ENCODE measurements around the gene PINLYP. TPM values are rescaled to one million over a fixed set of nuclear protein-coding genes. Genes with fewer than 3 reads are reported as not detected.
A peak's percentile ranks its signal among the peaks of the same experiment; 100 is the strongest.

Gene PINLYP
- total RNA-seq, 1 experiment from 2014 or later: 3.9 TPM

DNA sequence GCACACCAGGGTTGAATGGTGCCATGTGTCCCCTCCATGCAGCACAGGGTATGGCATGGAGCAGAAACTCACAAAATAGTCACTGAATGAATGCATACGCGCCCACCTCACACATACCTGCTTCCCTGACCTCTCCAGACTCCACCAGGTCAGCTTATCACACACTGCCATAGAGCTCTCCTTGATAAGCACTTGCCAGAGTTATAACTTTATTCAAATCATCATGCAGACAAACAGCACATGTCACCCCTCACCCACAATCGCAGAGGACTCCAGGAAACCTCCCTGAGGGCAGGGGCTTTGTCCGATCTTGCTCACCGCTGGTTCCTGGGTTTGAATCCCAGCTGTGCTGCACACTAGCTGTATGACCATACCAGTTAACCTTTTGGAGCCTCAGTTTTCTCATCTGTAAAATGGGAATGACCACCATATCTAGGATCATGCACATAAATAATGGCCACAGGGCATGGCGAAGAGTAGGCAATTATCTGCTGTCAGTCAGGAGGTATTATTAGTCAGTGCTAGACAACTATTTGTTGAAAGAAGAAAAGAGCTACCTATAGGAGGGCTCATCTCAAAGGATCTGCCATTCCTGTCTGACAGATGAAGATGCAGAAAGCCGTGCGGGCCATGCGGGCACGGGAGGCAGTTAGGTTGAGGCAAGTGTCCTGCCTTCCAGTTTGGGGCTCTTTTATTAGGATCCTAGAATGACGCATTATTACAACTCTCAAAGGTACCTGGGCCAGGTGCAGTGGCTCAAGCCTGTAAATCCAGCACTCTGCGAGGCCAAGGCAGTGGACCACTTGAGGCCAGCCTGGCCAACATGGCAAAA is 14.2 kb upstream of the PINLYP start:
- H3K9me3 ChIP-seq (replicated peaks): no peaks in the 10 kb centered on the region
- no peaks in the 10 kb centered on the region for H3K4me1 ChIP-seq
- DNase-seq: no peak
- H3K4me3 ChIP-seq: no peak overlapping the region
- H3K27me3 ChIP-seq: no peaks in the 10 kb centered on the region
- H3K36me3 ChIP-seq: peaks cover 6% of the 10 kb centered on the region
- H3K27ac ChIP-seq: no peak overlapping the region

DNA sequence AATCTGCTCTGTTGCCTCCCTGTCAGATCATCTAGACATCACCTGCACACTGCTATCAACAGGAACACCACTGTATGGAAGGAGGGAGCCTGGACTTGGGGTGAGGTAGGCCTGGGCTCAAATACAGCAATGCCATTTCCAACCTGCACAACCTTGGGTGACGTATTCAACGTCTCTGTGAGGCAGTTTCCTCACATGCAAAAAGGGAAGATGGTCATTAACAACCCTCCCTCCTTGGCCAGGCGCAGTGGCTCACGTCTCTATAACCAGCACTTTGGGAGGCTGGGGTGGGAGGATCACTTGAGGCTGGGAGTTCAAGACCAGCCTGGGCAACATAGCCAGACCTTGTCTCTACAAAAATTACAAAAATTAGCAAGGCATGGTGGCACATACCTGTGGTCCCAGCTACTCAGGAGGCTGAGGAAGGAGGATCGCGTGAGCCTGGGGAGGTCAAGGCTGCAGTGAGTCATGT is 13.3 kb upstream of the PINLYP start:
- Histone ChIP-seq H3K9me3 (replicated peaks) (no peaks in the 10 kb centered on the region), H3K27ac (no peak overlapping the region), H3K4me3 (no peak overlapping the region), H3K4me1 (no peaks in the 10 kb centered on the region), H3K36me3 (peaks cover 6% of the 10 kb centered on the region), H3K27me3 (no peaks in the 10 kb centered on the region)
- DNase-seq: no peak

DNA sequence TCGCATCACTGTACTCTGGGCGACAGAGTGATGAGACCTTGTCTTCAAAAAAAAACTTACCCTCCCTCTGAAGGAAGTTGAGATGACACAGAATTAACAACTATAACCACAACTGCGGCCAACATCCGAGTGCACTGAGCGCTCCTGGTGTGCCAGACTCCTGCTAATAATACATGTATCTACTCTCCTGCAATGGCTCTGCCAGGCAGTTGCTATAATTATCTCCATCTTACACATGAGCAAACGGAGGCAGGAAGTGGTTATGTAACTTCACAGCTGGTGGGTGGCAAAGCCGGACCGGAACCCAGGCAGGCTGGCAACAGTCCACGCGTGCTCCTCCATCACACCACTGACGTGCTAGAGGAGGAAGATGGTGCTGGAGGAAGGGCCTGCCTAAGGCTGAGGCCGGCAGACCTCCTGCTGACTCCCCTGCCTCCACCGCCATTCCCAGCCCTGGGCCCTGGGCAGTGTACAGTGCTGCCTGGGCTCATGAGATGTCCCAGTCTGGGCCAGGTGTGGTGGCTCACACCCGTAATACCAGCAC is 12.8 kb upstream of the PINLYP start:
- DNase-seq: peak; percentile 30 to 44
- H3K4me3 ChIP-seq: no peak overlapping the region
- no peaks in the 10 kb centered on the region for H3K27me3 ChIP-seq

DNA sequence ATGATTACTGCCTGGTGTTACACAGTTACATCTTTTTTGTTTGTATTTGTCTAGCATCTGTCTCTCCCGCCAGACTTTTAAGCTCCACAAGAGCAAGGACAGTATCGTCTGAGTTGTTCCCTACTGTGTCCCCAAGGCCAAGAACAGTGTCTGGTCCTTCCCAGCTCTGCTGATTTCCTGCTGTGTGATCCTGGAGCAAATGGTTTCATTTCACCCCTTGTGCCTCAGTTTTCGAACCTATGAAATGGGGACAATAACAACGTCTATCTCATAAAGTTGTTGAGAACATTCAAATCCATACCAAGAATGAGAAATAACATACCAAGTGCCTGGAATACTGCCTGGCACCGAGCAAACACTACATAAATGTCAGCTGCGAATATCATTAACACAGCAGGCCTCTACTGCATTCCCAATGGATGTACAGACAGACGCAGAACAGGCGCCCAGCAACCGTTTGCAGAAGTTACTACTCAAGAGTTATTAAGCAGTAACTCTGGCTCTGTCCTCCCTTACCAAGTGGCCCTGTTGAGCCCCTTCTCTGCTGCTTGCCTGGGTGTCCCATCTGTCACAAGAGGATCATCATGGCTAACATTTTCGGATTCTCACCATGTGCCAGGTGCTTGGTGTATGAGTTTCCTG is 11.7 kb upstream of the PINLYP start:
- Histone ChIP-seq H3K27ac (no peak overlapping the region), H3K27me3 (no peaks in the 10 kb centered on the region), H3K36me3 (peaks cover 2% of the 10 kb centered on the region), H3K9me3 (replicated peaks) (no peaks in the 10 kb centered on the region), H3K4me3 (no peak overlapping the region), H3K4me1 (no peaks in the 10 kb centered on the region)
- DNase-seq: no peak

More for the DNA sequence above, 12.8 kb upstream of the PINLYP start:
- Histone ChIP-seq H3K4me1 (no peaks in the 10 kb centered on the region), H3K9me3 (replicated peaks) (no peaks in the 10 kb centered on the region), H3K36me3 (peaks cover 6% of the 10 kb centered on the region), H3K27ac (no peak overlapping the region; the same call in 1 of the 2 replicates)

DNA sequence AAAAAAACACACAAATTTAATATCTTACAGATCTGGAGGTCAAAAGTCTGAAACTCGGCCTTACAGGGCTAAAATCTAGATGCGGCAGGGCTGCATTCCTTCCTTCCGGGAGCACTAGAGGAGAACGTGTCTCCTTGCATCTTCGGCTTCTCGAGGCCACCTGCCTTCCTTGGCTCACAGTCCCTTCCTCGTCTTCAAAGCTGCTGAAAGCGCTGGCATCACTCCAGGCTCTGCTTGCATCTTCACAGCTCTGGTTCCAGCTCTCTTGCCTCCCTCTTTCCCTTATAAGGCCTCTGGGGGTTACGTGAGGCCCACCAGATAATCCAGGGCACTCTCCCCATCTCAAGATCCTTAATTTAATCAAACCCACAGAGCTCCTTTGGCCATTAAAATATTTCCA is 10.8 kb upstream of the PINLYP start:
- no peaks in the 10 kb centered on the region for H3K9me3 ChIP-seq (replicated peaks)
- H3K27me3 ChIP-seq: no peaks in the 10 kb centered on the region
- no peak overlapping the region for H3K27ac ChIP-seq
- H3K4me3 ChIP-seq: no peak overlapping the region
- H3K4me1 ChIP-seq: no peaks in the 10 kb centered on the region
- no peaks in the 10 kb centered on the region for H3K36me3 ChIP-seq
- DNase-seq: no peak

DNA sequence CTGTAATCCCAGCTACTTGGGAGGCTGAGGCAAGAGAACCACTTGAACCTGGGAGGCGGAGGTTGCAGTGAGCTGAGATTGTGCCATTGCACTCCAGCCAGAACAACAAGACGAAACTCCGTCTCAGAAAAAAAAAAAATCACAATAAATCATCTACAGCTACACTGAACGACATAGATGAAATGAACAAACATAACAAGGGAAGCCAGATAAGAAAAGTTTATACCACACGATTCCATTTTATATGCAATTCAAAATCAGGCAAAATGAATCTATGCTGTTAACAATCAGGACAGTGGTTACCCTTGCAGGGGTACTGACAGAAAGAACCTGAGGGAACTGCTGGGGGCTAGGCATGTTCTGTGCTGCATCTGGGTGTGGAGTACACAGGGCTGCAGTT is 5.9 kb upstream of the PINLYP start:
- H3K27me3 ChIP-seq: no peaks in the 10 kb centered on the region
- DNase-seq: no peak
- no peaks in the 10 kb centered on the region for H3K36me3 ChIP-seq
- H3K4me3 ChIP-seq: no peak overlapping the region
- H3K4me1 ChIP-seq: no peaks in the 10 kb centered on the region
- H3K27ac ChIP-seq: no peak overlapping the region
- no peaks in the 10 kb centered on the region for H3K9me3 ChIP-seq (replicated peaks)

DNA sequence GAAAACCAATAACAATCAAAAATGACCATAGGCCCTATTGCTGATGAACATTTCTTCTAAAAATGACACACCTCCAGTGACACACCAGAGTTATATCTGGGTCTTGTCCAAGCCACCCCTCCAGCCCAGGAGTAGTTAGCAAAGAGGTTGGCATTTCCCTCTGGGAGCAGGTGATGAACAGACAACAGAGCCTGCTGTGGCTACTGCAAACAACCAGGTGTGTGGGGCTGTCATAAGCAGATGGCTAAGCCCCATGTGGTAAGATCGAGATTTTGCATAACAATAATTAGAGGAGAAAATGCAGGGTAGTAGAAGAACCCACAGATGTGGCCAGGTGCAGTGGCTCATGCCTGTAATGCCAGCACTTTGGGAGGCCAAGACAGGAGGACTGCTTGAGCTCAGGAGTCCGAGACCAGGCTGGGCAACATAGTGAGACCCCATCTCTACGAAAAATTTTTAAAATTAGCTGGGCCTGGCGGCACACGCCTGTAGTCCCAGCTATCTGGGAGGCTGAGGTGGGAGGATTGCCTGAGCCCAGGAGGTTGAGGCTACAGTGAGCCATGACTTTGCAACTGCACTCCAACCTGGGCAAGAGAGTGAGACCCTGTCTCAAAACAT is 5.3 kb upstream of the PINLYP start:
- no peak overlapping the region for H3K4me3 ChIP-seq
- no peak overlapping the region for H3K27ac ChIP-seq
- H3K9me3 ChIP-seq (replicated peaks): no peaks in the 10 kb centered on the region
- DNase-seq: no peak
- H3K36me3 ChIP-seq: no peaks in the 10 kb centered on the region
- no peaks in the 10 kb centered on the region for H3K27me3 ChIP-seq
- no peaks in the 10 kb centered on the region for H3K4me1 ChIP-seq

DNA sequence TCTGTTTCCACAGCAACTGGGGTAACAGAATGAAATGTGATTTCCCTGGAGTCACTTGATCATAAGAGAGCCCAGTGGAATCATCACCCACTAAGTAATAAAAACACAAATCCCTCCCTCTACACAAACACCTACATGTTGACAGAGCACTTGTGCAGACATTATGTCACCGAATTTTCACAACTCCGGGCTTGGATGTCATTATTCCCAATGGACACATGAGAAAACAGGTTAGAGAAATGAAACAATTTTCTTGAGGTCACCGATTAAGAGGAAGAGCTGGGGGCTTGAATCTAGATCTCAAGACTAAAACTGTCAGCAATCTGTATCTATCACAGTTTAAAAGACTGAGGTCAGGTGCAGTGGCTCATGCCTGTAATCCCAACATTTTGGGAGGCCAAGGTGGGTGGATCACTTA is 3.4 kb upstream of the PINLYP start:
- H3K4me3 ChIP-seq: no peak overlapping the region
- DNase-seq: no peak

DNA sequence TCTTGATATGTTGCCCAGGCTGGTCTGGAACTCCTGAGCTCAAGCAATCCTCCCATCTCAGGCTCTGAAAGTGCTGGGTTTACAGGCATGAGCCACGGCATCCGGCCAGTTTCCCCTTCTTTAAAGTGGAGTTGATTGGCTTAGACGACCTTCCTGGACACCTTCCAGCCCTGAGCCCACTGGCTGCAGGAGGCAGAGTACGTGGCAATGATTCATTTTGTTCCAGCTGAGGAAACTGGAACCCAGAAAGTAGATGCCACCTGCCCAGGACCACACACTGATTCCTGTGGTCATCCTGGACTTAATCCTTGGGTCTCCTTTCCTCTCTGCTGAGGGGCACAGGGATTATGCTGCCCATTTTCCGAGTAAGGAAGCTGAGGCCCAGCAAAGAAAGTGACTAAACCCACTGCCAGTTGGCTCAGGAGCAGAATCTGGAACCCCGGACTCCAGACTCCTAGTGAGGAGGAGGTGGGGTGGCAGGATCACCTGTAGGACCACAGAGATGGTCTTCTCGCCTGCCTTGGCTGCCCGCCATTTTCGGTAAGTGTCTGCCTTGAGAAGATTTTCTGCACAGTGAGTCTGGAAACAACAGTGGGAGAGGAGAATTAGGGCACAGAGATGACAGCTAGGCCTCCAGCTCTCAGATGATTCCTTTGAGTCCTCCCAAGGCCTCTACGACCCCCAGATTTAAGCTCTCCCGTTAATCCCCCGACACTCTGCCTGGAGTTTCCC is 1.0 kb upstream of the PINLYP start:
- peak overlapping the region; percentile 65 for H3K4me3 ChIP-seq
- no peaks in the 10 kb centered on the region for H3K4me1 ChIP-seq
- peak overlapping the region; percentile 51 for H3K27ac ChIP-seq
- H3K9me3 ChIP-seq (replicated peaks): no peaks in the 10 kb centered on the region
- no peaks in the 10 kb centered on the region for H3K27me3 ChIP-seq
- peak; percentile 55 to 59 for DNase-seq
- no peaks in the 10 kb centered on the region for H3K36me3 ChIP-seq

More for the DNA sequence above, 3.4 kb upstream of the PINLYP start:
- no peaks in the 10 kb centered on the region for H3K9me3 ChIP-seq (replicated peaks)
- no peaks in the 10 kb centered on the region for H3K36me3 ChIP-seq
- no peaks in the 10 kb centered on the region for H3K27me3 ChIP-seq
- no peak overlapping the region for H3K27ac ChIP-seq
- no peaks in the 10 kb centered on the region for H3K4me1 ChIP-seq

DNA sequence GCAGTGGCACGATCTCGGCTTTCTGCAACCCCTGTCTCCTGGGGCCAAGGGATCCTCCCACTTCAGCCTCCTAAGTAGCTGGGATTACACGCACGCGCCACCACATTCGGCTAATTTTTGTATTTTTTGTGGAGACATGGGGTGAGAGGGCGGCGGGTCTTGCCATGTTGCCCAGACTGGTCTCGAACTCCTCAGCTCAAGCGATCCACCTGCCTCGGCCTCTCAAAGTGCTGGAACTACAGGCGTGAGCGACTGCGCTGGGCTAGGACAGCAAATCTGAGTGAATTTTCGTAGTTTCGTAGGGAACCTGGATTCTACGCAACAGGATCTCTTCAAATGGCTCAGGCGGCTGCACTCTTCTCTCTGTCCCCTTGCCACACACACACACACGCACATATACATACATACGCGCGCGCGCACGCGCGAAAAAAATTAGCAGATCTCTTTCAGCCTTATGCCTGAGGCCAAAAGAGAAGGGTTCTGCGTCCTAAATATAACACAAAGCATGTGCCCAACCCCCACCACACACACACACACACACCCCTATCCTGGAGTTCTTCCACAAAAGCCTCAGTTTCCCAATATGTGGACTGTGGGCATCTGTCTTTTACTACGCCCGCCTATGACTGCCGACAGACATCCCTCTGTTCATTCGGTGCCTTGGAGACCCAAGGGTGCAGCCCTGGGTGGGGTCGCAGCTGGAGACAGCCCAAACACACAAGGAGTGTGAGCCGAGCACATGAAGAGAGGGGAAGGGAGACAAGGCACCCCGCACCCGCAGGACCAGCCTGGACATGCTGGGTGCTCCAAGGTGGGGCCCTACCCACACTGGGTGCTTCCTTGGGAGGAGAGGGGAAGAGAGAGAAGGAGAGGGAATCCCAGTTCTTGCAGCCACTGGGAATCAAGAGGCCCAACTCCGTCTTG is 616 bp downstream of the PINLYP start:
- H3K27me3 ChIP-seq: no peaks in the 10 kb centered on the region
- no peak for DNase-seq
- H3K9me3 ChIP-seq (replicated peaks): no peaks in the 10 kb centered on the region
- H3K36me3 ChIP-seq: no peaks in the 10 kb centered on the region
- H3K27ac ChIP-seq: no peak overlapping the region
- no peaks in the 10 kb centered on the region for H3K4me1 ChIP-seq
- H3K4me3 ChIP-seq: peak overlapping the region; percentile 65

DNA sequence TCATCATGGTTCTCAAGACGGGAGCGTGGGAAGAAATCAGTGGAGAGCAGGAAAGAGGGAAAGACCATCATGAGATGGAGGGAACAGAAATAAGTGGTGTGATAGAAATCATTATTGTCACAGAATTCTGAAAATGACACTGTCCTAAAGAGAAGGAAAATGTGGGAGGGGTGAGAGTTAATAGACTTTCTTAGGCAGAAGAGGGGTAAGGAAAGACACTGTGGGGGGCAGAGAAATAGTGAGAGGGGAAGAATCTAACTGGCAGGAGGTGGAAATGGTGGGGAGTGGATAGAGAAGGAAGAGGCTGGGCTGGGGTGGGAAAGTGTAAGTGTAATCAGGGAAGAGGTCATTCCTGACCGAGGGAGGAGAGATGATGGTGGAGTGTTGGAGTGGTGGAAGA is 3.2 kb downstream of the PINLYP start:
- Histone ChIP-seq H3K9me3 (replicated peaks) (no peaks in the 10 kb centered on the region), H3K27ac (no peak overlapping the region), H3K36me3 (no peaks in the 10 kb centered on the region), H3K4me1 (no peaks in the 10 kb centered on the region), H3K4me3 (no peak overlapping the region), H3K27me3 (no peaks in the 10 kb centered on the region)
- DNase-seq: no peak

DNA sequence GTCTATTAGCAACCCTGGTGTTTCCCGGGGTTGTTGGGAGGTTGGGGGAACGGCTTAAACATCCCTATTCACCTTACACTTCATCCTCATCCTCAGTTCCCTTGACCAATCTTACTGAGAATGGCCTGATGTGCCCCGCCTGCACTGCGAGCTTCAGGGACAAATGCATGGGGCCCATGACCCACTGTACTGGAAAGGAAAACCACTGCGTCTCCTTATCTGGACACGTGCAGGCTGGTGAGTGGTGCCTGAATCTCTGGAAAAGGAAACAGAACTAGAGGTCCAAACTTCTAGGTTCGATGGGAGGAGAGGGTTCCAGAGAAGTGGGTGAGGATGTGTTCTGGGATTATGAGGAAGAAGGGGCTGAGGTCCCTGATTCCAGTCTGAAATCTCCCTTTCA is 5.9 kb downstream of the PINLYP start:
- no peaks in the 10 kb centered on the region for H3K36me3 ChIP-seq
- no peaks in the 10 kb centered on the region for H3K27me3 ChIP-seq
- no peak overlapping the region; the same call in 1 of the 2 replicates for H3K4me3 ChIP-seq
- H3K9me3 ChIP-seq (replicated peaks): no peaks in the 10 kb centered on the region
- no peak for DNase-seq
- no peaks in the 10 kb centered on the region for H3K4me1 ChIP-seq
- no peak overlapping the region for H3K27ac ChIP-seq

DNA sequence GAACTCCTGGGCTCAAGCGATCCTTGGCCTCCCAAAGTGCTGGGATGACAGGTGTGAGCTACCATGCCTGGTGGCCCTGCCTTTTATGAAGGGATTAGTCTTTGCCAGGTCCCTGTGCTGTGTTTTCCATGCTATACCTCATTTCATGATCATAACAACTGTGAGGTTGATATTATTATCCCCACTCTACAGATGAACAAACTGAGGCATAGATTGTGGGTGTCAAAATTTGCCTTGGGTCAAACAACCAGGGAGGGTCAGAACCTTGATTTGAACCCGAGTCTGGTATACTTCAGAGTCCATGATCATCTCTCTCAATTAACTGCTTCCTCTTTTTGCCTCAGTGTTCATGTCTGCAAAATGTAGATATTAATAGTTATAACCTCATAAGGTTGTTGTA is 6.9 kb downstream of the PINLYP start:
- no peaks in the 10 kb centered on the region for H3K4me1 ChIP-seq
- H3K27me3 ChIP-seq: no peaks in the 10 kb centered on the region
- no peaks in the 10 kb centered on the region for H3K9me3 ChIP-seq (replicated peaks)
- H3K27ac ChIP-seq: no peak overlapping the region
- no peak for DNase-seq
- H3K4me3 ChIP-seq: no peak overlapping the region
- H3K36me3 ChIP-seq: no peaks in the 10 kb centered on the region

DNA sequence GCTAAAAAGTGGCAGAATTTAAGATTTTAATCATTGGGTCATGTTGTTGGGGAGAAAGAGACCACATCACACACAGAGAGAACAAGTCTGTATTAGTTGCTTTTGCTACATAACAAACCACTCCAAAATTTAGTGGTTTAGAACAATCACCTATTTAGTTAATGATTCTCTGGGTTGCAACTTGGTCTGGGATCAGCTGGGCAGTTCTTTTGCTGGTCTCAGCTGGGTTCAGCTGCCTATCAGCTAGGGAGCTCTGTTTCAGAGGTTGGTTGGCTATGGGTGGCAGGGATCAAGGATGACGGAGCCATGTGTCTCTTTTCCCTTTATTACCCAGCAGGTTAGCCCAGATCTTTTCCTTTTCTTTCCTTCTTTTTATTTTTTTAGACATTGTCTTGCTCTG is 8.9 kb downstream of the PINLYP start:
- no peak for DNase-seq
- no peak overlapping the region for H3K27ac ChIP-seq

More for the DNA sequence above, 8.9 kb downstream of the PINLYP start:
- no peak overlapping the region for H3K4me3 ChIP-seq
- no peaks in the 10 kb centered on the region for H3K27me3 ChIP-seq
- H3K36me3 ChIP-seq: no peaks in the 10 kb centered on the region
- no peaks in the 10 kb centered on the region for H3K9me3 ChIP-seq (replicated peaks)
- H3K4me1 ChIP-seq: no peaks in the 10 kb centered on the region

Data from SJCRH30 (cell line).